ENCODE results near the gene RPL15.
A peak's percentile ranks its signal among the peaks of the same experiment; 100 is the strongest.

Gene RPL15

DNA sequence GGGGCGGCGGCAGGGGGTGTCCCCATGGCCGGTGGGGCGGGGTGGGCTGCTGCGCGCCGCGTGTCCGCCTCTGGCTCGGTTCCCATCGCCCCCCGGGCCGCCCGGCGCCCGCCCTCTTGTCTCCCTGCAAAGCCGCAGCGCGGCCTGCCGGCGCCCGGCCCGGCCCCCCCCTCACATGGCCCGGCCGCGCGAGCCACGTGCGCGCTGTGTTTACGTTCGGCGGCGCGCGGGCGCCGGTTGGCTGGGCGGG is 28.7 kb downstream of the RPL15 start:
- in situ Hi-C loops (cut with HindIII; ENCODE audit: low pct_ligation_motif_present, low sequenced_read_pairs), result no loop called here
- H3K27ac ChIP-seq, result peak overlapping the region; percentile 87
- no peak for DNase-seq
- TF ChIP-seq, protein P1, sequence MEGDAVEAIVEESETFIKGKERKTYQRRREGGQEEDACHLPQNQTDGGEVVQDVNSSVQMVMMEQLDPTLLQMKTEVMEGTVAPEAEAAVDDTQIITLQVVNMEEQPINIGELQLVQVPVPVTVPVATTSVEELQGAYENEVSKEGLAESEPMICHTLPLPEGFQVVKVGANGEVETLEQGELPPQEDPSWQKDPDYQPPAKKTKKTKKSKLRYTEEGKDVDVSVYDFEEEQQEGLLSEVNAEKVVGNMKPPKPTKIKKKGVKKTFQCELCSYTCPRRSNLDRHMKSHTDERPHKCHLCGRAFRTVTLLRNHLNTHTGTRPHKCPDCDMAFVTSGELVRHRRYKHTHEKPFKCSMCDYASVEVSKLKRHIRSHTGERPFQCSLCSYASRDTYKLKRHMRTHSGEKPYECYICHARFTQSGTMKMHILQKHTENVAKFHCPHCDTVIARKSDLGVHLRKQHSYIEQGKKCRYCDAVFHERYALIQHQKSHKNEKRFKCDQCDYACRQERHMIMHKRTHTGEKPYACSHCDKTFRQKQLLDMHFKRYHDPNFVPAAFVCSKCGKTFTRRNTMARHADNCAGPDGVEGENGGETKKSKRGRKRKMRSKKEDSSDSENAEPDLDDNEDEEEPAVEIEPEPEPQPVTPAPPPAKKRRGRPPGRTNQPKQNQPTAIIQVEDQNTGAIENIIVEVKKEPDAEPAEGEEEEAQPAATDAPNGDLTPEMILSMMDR (IDR thresholded peaks at IDR 0.05; ENCODE audit: low read depth, low read length, missing control alignments), result no peak
- no peaks in the 10 kb centered on the region for H3K36me3 ChIP-seq (replicated peaks)
- peak overlapping the region; percentile 71 for H3K4me3 ChIP-seq (ENCODE audit: low read depth, low read length)
- H3K27me3 ChIP-seq (replicated peaks), result no peaks in the 10 kb centered on the region

DNA sequence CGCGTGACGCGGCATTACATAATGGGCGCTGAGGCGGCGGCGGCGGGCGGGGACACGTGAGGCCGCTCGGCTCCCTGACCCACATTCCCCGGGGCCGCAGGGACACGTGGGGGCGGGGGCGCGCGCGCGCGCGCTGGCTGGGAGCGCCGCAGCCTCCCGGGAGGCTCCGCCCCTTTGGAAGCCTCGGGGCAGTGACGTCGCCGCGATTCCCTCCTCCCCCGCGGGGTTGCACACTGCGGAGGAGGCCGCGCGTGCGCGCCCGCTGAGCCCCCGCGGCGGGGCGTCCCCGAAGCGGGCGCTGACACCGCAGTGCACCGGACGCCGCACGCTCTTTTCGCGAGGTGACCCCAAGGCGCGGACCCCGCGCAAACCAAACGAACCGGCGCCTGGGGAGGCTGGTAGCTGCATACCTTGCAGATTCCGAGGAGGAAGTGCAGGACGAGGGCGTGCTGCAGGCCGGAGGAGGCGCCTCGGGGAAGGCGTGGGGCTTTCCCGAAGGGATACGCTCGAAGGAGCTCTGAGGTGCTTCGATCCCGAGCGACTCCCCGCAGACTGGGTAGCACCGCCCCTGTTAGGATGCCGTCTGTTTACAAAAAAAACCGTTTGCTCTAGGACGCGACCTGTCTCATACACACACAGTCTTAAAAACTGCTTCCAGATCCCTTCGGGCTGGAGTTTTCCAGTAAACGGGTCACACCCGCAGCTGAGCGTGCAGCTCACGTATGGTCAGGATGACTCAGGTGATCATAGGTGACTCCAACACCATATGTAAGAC is 29.2 kb downstream of the RPL15 start:
- DNase-seq, result peak; percentile 93
- Histone ChIP-seq H3K27ac (peak overlapping the region; percentile 87), H3K4me3 (ENCODE audit: low read depth, low read length) (peak overlapping the region; percentile 79), H3K36me3 (replicated peaks) (no peaks in the 10 kb centered on the region), H3K27me3 (replicated peaks) (no peaks in the 10 kb centered on the region)
- TF ChIP-seq, protein P1 (IDR thresholded peaks at IDR 0.05; ENCODE audit: low read depth, low read length, missing control alignments), result no peak
- in situ Hi-C loops (cut with HindIII; ENCODE audit: low pct_ligation_motif_present, low sequenced_read_pairs), result no loop called here

DNA sequence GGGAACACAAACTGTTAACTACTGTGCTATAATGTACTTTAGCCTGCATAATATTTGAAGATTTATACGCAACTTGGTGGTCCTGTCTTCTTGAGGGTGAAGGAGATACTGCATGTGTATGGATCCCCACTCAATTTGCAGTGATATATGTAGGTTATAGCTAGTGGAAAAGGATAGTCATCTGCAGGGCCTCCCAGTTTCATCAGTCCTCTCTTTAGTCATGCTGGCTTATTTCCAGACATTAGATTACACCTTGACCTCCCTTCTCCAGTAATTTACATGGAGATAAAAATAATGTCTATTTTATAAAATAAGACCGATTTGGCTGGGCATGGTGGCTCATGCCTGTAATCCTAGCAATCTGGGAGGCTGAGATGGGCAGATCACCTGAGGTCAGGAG is 31.8 kb downstream of the RPL15 start:
- no peak for DNase-seq
- in situ Hi-C loops (cut with HindIII; ENCODE audit: low pct_ligation_motif_present, low sequenced_read_pairs), result no loop called here
- no peaks in the 10 kb centered on the region for H3K27me3 ChIP-seq (replicated peaks)
- H3K27ac ChIP-seq, result no peak overlapping the region
- no peak overlapping the region for H3K4me3 ChIP-seq (ENCODE audit: low read depth, low read length)
- TF ChIP-seq, protein P1 (IDR thresholded peaks at IDR 0.05; ENCODE audit: low read depth, low read length, missing control alignments), result no peak
- H3K36me3 ChIP-seq (replicated peaks), result no peaks in the 10 kb centered on the region

DNA sequence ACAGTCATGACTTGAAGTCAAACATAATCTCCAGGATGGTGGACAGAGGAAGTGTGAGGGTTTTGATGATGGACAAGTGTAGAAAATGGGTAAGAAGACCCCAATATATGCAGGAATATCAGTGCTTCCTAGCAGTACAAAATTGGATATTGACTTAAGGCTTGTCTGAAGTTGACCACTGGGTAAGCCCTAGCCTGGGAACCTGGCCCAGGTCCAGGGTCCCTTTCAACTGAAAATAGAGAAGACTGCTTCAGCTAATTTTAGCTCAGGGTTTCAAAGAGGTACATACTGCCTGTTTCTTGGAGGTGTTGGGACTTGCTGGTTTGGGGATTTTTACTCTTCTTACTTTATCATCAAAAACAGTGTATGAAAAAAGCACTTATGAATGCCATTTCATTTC is 32.9 kb downstream of the RPL15 start:
- DNase-seq, result no peak
- Histone ChIP-seq H3K27ac (no peak overlapping the region), H3K4me3 (ENCODE audit: low read depth, low read length) (no peak overlapping the region), H3K36me3 (replicated peaks) (no peaks in the 10 kb centered on the region), H3K27me3 (replicated peaks) (no peaks in the 10 kb centered on the region)
- TF ChIP-seq, protein P1 (IDR thresholded peaks at IDR 0.05; ENCODE audit: low read depth, low read length, missing control alignments), result no peak
- in situ Hi-C loops (cut with HindIII; ENCODE audit: low pct_ligation_motif_present, low sequenced_read_pairs), result no loop called here

DNA sequence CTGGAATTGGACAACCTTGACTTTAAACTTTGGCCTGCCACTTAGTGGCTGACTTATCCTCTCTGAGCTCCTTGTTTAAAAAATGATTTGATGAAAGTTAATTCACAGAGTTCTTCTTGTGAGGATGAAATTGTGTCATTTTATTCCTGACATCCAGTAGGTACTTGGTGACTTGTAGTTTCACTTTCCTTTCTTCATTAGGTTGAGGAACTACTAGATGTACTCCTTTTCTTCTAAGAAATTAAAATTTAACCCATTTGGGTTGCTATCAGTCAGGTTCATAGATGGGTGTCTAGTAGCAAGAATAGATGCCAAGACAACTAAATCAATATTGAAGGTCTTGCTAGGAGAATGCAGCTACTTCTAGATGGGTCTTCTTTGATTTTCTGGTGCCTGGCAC is 33.4 kb downstream of the RPL15 start:
- H3K27ac ChIP-seq, result no peak overlapping the region
- H3K27me3 ChIP-seq (replicated peaks), result no peaks in the 10 kb centered on the region
- H3K36me3 ChIP-seq (replicated peaks), result no peaks in the 10 kb centered on the region
- H3K4me3 ChIP-seq (ENCODE audit: low read depth, low read length), result no peak overlapping the region
- no peak for DNase-seq
- in situ Hi-C loops (cut with HindIII; ENCODE audit: low pct_ligation_motif_present, low sequenced_read_pairs), result no loop called here
- TF ChIP-seq, protein P1 (IDR thresholded peaks at IDR 0.05; ENCODE audit: low read depth, low read length, missing control alignments), result no peak

DNA sequence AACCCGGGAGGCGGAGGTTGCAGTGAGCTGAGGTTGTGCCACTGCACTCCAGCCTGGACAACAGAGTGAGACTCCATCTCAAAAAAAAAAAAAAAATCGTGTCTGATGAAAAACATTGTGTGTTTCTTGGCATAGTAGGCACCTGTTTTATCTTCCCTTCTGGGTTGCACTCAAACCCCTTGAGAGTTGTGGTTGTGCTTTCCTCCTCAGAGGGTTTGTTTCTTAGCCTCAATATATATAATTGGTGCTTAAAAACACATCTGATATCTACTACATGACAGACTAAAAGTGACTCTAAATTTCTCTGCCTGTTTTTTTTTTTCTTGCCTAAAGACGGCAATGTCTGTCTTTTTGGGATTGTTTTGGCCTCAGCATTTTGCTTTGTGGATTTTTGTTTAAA is 35.7 kb downstream of the RPL15 start:
- H3K36me3 ChIP-seq (replicated peaks), result no peaks in the 10 kb centered on the region
- H3K27ac ChIP-seq, result no peak overlapping the region
- TF ChIP-seq, protein P1 (IDR thresholded peaks at IDR 0.05; ENCODE audit: low read depth, low read length, missing control alignments), result no peak
- no peak overlapping the region for H3K4me3 ChIP-seq (ENCODE audit: low read depth, low read length)
- in situ Hi-C loops (cut with HindIII; ENCODE audit: low pct_ligation_motif_present, low sequenced_read_pairs), result no loop called here
- H3K27me3 ChIP-seq (replicated peaks), result no peaks in the 10 kb centered on the region
- DNase-seq, result no peak
